ENCODE data around the gene SERPINE1.
"Not testable (repeated sequence)": the region's sequence is repeated elsewhere in the genome, so short reads cannot be mapped to it uniquely, and the experiment has no call there.

Gene SERPINE1

DNA sequence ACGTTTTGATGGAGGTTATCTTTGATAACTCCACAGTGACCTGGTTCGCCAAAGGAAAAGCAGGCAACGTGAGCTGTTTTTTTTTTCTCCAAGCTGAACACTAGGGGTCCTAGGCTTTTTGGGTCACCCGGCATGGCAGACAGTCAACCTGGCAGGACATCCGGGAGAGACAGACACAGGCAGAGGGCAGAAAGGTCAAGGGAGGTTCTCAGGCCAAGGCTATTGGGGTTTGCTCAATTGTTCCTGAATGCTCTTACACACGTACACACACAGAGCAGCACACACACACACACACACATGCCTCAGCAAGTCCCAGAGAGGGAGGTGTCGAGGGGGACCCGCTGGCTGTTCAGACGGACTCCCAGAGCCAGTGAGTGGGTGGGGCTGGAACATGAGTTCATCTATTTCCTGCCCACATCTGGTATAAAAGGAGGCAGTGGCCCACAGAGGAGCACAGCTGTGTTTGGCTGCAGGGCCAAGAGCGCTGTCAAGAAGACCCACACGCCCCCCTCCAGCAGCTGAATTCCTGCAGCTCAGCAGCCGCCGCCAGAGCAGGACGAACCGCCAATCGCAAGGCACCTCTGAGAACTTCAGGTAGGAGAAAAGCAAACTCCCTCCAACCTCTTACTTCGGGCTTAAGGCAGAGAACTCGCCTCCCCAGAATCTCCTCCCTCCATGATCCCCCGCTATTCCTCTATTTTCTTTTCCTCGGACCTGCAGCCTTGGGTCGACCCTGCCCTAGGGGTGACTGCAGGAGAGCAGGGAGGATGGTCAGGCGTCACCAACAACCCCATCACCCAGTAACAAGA is at the start of gene SERPINE1:
SERPINE1 (plus strand) TSS at position 454 of the 809 bp plus-strand sequence. CDS start 1,290 bp downstream, outside the sequence.
- peak; percentile 41 for DNase-seq (ENCODE audit: low spot score)

DNA sequence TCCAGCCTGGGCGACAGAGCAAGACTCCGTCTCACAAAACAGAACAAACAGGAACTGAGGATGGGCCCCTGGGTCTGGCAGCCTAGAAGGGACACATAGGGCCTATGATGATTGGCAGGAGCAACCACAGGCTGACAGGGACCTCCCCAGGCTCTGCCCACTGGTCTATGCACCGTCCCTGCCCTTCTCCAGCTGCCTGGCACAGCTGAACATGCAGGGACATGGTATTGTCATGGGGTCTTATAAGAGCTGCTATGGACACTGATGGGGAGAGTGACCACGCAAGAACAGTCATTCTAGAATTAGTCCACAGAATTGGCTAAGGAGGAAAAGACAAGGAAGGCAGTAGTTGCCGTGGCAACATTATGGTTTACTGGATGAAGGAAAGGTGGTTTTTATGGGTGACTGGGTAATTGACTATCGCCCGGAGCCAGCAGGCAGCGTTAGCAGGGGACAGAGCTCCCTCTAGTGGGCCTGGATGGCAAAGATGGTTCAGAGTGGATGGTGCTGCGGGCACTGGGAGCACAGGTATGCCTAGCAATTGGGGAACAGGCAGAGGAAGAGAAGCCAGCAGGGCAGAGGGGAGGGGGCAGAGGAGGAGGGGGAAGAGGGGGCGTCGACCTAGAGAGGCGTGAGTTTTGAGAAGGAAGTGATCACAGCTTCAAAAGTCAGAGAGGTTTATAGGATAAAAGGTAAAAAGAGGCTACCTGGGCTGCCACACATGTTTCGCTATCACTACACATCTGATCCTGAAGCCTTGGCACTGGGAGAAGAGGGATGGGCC is 49.4 kb upstream of the SERPINE1 start:
- DNase-seq (ENCODE audit: low spot score), result peak; percentile 82

DNA sequence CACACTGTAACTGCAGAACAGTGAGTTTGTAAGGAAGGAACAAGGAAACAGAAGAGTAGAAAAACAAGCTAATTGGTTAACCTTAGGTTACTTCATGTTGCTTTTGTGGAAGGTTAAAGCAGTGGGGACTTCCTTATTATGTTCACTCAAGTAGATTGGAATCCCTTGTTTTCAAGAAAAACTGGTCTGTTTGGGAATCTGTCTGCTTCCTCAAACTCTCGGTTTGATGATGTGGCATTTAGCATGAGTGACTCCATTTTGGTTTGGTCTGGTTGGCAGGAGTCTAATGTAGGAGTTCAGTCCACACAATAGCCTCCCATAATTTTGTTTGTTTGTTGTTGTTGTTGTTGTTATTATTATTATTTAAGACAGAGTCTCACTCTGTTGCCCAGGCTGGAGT is 45.5 kb upstream of the SERPINE1 start:
- no peak for DNase-seq (ENCODE audit: low spot score)

DNA sequence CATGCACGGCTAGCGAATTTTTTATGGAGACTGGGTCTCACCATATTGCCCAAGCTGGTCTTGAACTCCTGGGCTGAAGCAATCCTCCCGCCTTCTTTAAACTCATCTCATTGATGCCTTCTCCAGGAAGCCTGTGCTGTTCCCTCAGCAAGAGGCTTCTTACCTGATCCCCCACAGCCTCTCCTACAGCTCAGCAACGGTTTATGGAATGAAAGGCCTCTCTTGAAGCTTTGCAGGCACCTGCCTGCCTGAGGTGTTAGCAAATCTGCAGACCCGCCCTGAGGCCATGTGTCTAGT is 42.1 kb upstream of the SERPINE1 start:
- no peak for DNase-seq (ENCODE audit: low spot score)

DNA sequence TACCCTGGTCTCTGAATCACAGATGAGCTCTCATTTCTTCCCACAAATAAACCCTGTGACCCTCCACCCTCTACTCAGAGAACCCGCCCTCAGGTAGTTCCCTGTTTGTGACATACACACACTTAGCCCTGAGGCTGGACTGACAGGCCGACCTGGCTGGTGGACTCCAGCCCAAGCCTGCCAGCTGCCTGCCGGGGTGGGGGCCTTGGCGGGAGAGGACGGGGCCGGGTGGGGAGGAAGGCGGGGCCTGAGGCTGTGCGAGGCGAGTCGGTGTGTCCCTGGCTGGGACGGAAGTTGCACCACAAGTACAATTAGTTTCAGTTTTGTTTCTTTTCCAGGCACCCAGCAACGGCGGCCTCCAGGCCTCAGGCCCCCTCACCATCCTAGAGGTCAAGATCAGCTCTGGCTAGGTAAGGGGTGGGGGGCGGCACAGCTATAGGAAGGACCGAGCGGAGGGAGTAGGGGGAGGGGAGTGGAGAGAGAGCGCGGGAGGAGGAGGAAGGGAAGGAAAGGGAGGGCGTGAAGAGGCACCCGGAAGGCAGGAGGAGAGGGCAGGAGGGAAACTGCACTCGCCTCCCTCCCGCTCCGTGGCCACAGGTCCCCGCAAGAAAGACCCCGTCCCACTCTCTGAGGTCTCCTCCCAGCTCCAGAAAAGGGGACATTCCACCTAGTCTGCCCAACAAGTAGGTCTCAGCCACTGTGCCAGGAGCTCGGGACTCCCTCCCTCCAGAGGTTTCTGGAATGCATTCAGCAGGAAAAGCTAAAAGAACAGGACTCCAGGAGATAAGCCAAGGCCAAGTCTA is 41.5 kb upstream of the SERPINE1 start, which contains the start of gene TRIM56:
TRIM56 (plus strand) TSS at position 320 of the 803 bp plus-strand sequence. CDS start 1,832 bp downstream, outside the sequence.
- DNase-seq (ENCODE audit: low spot score), result peak; percentile 45

DNA sequence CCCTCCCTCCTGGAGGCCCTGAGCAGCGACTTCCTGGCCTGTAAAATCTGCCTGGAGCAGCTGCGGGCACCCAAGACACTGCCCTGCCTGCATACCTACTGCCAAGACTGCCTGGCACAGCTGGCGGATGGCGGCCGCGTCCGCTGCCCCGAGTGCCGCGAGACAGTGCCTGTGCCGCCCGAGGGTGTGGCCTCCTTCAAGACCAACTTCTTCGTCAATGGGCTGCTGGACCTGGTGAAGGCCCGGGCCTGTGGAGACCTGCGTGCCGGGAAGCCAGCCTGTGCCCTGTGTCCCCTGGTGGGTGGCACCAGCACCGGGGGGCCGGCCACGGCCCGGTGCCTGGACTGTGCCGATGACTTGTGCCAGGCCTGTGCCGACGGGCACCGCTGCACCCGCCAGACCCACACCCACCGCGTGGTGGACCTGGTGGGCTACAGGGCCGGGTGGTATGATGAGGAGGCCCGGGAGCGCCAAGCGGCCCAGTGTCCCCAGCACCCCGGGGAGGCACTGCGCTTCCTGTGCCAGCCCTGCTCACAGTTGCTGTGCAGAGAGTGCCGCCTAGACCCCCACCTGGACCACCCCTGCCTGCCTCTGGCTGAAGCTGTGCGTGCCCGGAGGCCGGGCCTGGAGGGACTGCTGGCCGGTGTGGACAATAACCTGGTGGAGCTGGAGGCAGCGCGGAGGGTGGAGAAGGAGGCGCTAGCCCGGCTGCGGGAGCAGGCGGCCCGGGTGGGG is 39.4 kb upstream of the SERPINE1 start:
- DNase-seq (ENCODE audit: low spot score), result no peak

DNA sequence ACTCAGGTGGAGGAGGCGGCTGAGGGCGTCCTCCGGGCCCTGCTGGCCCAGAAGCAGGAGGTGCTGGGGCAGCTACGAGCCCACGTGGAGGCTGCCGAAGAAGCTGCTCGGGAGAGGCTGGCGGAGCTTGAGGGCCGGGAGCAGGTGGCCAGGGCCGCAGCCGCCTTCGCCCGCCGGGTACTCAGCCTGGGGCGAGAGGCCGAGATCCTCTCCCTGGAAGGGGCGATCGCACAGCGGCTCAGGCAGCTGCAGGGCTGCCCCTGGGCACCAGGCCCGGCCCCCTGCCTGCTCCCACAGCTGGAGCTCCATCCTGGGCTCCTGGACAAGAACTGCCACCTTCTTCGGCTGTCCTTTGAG is 38.9 kb upstream of the SERPINE1 start:
- no peak for DNase-seq (ENCODE audit: low spot score)

DNA sequence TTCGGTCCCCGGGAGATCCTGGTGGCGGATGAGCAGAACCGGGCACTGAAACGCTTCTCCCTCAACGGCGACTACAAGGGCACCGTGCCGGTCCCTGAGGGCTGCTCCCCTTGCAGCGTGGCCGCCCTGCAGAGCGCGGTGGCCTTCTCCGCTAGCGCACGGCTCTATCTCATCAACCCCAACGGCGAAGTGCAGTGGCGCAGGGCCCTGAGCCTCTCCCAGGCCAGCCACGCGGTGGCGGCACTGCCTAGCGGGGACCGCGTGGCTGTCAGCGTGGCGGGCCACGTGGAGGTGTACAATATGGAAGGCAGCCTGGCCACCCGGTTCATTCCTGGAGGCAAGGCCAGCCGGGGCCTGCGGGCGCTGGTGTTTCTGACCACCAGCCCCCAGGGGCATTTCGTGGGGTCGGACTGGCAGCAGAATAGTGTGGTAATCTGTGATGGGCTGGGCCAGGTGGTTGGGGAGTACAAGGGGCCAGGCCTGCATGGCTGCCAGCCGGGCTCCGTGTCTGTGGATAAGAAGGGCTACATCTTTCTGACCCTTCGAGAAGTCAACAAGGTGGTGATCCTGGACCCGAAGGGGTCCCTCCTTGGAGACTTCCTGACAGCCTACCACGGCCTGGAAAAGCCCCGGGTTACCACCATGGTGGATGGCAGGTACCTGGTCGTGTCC is 37.9 kb upstream of the SERPINE1 start:
- DNase-seq (ENCODE audit: low spot score), result no peak

DNA sequence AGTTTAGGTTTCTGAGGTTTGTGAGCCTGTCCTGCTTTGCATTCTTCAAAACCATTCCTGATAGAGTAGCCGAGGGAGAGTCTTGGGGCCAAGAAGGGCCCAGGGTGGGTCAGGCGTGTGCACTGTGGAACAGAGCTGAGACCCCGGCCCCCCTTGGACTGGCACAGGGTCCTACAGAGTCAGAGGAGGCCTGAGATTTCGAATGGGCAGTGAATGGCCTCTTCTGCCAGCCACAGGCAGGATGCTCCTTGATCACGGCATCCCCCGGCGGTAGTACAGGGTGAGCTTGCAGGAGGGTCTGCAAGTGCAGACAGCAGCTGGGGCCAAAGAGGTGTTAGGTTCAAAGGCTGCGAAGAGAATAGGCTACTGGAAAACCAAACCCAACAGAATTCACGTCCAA is 37.0 kb upstream of the SERPINE1 start:
- DNase-seq (ENCODE audit: low spot score), result no peak

DNA sequence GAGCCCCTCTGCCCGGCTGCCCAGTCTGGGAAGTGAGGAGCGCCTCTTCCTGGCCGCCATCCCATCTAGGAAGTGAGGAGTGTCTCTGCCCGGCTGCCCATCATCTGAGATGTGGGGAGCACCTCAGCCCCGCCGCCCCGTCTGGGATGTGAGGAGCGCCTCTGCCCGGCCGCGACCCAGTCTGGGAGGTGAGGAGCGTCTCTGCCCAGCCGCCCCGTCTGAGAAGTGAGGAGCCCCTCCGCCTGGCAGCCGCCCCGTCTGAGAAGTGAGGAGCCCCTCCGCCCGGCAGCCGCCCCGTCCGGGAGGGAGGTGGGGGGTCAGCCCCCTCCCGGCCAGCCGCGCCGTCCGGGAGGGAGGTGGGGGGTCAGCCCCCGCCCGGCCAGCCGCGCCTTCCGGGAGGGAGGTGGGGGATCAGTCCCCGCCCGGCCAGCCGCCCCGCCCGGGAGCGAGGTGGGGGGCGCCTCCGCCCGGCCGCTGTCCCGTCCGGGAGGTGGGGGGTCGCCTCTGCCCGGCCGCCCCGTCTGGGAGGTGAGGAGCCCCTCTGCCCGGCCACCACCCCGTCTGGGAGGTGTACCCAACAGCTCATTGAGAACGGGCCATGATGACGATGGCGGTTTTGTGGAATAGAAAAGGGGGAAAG is 34.5 kb upstream of the SERPINE1 start:
- DNase-seq (ENCODE audit: low spot score), result not testable (repeated sequence)

DNA sequence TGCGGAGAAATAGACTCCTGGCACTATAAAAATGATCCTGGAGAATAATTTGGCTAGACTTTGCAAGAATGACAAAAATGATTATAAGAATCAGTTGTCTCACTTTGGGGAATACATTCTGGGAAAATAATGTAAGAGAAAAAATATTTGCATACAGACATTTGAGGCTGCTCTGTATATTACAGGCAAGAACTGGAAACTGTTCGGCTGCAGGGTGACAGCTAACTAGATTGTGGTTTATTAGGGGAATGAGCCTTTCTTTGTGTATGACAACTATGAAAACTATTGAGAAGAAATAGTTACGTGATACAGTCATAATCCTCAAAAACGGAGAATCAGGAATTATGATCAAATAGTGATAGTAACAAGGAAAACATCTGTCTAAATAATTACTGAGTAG is 33.0 kb upstream of the SERPINE1 start:
- no peak for DNase-seq (ENCODE audit: low spot score)

DNA sequence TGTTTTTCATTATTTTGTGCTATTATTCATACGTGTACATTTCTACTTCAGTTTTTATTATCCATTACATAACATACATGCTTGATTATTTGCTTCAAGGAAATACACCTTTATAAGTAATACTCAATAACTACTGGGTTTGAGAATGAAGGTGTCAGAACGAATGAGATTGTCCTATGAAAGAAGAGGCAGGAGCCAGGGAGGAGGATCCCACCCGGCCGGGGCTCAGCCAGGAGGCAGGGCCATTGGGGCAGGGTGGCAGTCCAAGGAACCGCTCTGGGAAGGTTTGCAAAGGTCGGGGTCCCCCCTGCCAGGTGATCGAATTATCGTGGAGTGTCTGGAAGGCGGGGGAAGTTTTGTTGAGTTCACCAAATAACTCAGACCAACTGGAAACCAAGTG is 32.5 kb upstream of the SERPINE1 start:
- no peak for DNase-seq (ENCODE audit: low spot score)

DNA sequence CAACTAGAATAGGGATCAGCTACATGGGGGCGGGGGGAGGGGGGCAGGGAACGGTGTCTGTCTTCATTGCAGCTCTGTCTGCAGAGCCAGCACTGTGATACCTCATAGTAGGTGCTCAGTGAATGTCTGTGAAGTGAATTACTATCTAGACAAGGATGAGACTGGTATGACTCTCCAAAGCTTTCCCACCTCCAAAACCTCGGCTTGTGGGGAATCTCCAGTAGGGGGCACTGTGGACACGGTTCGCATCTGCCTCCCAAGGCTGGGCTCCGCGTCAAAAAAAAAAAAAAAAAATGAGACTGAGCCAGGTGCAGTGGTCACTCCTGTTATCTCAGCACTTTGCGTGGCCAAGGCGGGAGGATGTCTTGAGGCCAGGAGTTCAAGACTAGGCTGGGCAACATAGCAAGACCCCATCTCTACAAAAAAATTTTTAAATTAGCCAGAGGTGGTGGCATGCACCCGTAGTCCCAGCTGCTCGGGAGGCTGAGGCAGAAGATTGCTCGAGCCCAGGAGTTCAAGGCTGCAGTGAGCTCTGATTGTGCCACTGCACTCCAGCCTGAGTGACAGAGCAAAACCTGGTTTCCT is 32.0 kb upstream of the SERPINE1 start:
- DNase-seq (ENCODE audit: low spot score), result peak; percentile 80

DNA sequence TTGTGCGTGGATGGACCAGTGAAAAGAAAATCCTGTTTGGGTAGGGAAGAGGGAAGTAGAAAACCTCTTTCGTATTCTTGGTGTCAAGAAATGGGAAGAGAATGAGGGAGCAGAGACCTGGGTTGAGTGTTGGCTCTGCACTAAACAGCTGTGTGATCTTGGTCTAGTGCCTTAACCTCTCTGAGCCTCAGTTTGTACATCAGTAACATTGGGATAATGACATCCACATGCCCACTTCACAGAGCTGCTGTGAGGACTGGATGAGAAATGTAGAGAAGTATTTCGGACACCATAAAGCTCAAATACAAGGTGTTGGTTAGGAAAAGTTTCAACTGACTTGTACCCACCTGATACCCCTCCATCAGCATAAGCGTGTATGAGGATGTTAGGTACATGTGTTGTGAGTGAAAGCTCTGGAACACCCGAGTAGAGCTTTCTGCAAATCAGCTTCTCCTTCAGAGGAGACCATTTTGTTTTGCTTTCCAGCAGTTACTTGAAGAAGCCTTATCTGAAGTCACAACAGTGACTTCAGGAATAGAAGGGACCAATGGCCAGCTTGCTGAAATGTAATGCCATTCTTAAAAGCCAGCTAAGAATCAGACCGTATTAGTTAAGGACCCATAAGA is 30.5 kb upstream of the SERPINE1 start:
- peak; percentile 24 for DNase-seq (ENCODE audit: low spot score)

DNA sequence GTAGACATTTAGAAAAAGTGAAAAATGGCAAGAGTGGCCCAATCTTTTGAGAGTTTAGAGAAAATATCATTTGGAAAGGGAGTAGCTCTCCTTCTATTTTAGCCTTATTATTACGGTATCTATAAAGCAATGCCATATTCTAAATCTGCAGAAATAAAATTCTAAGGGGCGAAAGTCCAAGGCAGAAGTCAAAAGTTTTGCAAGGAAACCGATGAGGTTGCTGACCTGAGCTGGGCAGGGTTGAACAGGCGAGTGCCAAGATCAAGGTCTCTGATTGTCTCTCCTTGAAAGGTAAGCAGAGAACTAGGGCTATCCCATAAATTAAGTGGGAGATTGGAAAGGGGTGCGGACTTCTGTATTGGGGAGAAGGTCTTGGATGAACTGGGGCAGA is 30.0 kb upstream of the SERPINE1 start:
- no peak for DNase-seq (ENCODE audit: low spot score)

DNA sequence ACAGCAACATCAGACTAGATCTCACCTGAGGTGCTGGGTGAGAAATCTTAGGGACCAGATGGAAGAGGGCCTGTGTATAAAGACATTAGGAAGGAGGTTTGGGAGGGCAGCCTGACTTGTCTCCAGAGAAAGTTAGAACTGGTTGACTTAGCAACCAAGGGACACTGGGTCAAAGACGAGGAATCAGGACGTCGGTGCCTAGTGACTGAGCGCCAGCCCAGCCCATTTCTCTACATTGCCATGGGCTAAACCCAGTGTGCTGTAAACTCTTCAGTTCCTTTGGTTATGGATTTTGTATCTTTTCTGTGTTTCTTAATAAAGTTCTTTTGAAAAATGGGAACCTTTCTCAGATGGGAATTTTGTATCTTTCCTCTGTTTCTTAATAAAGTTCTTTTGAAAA is 29.3 kb upstream of the SERPINE1 start:
- no peak for DNase-seq (ENCODE audit: low spot score)

DNA sequence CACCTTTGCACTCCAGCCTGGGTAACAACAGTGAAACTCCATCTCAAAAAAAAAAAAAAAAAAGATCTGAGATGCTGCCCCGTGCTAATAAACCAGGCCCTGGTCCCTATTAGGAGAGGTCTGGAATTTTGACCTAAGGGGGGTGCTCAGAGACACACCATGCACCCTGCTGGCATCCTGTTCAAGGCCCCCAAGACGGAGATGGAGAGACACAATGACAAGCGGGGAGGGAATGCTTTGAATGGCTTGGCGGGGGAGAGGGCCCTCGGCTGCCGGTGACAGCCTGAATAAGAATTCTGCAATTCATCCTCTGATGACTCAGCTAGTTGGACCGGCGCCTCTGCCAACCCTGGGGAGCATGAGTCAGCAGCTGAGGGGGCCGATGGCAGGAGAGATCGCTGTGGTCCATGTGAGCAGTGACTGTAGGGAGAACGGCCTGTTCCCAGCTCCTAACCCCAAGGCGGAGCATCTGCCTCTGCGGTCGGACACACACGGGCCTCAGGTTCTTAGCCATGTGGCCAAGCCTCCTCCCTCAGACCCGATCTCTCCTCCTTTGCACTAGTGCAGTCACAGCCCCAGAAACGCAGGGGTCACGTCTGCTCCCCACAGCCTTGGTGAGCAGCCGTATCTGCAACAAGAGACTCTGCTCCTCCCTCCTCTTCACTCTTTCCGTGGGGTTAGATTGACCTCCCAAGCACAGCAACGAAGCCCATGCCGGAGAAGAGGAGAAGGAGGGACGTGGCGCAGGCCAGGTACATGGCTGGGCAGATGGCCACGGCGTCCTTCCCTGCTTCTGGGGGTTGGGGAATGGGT is 26.7 kb upstream of the SERPINE1 start:
- DNase-seq (ENCODE audit: low spot score), result peak; percentile 97

DNA sequence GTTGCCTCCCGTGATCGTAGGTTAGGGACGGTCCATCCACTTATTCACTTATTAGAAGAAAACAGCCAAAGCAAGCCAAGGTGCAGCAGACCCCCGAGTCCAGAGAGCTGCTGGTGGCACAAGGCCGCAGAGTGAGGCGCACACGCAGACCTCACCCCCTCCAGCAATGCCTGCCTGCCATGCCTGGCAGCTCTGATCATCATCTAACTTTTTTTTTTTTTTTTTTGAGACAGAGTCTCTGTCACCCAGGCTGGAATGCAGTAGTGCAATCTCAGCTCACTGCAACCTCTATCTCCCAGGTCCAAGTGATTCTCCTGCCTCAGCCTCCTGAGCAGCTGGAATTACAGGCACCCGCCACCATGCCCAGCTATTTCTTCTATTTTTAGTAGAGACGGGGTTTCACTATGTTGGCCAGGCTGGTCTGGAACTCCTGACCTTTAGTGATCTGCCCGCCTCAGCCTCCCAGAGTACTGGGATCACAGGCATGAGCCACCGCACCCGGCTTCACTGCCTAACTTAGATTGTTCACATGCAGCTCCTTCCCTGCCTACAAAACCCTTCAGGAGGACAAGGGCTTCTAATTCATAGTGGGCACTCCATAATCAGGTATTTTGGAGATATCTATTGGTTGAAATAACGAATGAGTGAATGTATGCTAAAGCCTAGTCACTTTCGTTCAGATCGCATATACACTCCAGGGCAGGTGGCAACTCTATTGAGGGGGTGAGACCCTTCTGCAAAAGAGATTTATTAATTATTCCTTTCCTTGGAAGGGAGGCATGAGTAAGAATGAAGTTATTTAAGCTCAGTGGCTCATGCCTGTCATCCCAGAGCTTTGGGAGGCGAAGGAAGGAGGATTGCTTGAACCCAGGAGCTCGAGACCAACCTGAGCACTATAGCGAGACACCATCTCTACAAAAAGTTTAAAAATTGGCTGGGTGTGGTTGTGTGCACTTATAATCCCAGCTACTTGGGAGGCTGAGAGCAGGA is 25.8 kb upstream of the SERPINE1 start:
- DNase-seq (ENCODE audit: low spot score), result no peak
